GM18498 (cell line): Measurements from ENCODE around the gene TRIM65.

Experiments
- ATAC-seq: cut with Tn5 transposase; IDR thresholded peaks from one replicate; pipeline ENCODE4 v1.9.1; 2021; ENCODE audit warnings: mild to moderate bottlenecking, moderate library complexity; ENCODE audit not compliant: unreplicated experiment

TRIM65 gene

GRCh38 chr17:75839942-75840798, 56.6 kb downstream of the TRIM65 start:
- no peak for ATAC-seq
